MM.1S (cell line): ENCODE results near the gene KLF6.

Experiments used
- DNase-seq: peaks from one replicate; pipeline ENCODE4 v3.0.0-alpha.2; 2015
- H2AFZ ChIP-seq: fragments of 300-600 bp; sonication (generic); 2 replicates; pipeline ENCODE4 v1.6.0; 2016; ENCODE audit warnings: antibody characterized with exemption, low read length
- H3F3A ChIP-seq: fragments of 300-600 bp; sonication (generic); 2 replicates; pipeline ENCODE4 v1.6.1; 2016; ENCODE audit warnings: mild to moderate bottlenecking, antibody characterized with exemption, low read length, moderate library complexity, mixed read lengths; ENCODE audit not compliant: insufficient read depth
- H3K27ac ChIP-seq: fragments of 300-600 bp; sonication (generic); 2 replicates; pipeline ENCODE4 v1.5.1; 2016; ENCODE audit warnings: mild to moderate bottlenecking, low read length
- H3K27me3 ChIP-seq: fragments of 300-600 bp; sonication (generic); replicated peaks from 2 replicates; pipeline ENCODE4 v1.6.0; 2016; ENCODE audit warnings: low read length; ENCODE audit not compliant: insufficient read depth
- H3K36me3 ChIP-seq: fragments of 300-600 bp; sonication (generic); replicated peaks from 2 replicates; pipeline ENCODE4 v1.6.1; 2016; ENCODE audit warnings: mild to moderate bottlenecking, low read length, mixed read lengths; ENCODE audit not compliant: insufficient read depth
- H3K4me1 ChIP-seq: fragments of 300-600 bp; sonication (generic); 2 replicates; pipeline ENCODE4 v1.6.1; 2016; ENCODE audit warnings: low read length, mixed read lengths
- H3K4me2 ChIP-seq: fragments of 300-600 bp; sonication (generic); 2 replicates; pipeline ENCODE4 v1.6.0; 2016; ENCODE audit warnings: low read depth, low read length
- H3K4me3 ChIP-seq: fragments of 300-600 bp; sonication (generic); 2 replicates; pipeline ENCODE4 v1.5.1; 2016; ENCODE audit warnings: low read length, mixed read lengths
- H3K79me2 ChIP-seq: fragments of 300-600 bp; sonication (generic); 2 replicates; pipeline ENCODE4 v1.6.1; 2016; ENCODE audit warnings: mixed run types, low read length, mixed read lengths
- H3K9ac ChIP-seq: fragments of 300-600 bp; sonication (generic); 2 replicates; pipeline ENCODE4 v1.6.1; 2016; ENCODE audit warnings: low read length, mixed read lengths
- H3K9me2 ChIP-seq: fragments of 300-600 bp; sonication (generic); replicated peaks from 2 replicates; pipeline ENCODE4 v1.6.1; 2016; ENCODE audit warnings: mild to moderate bottlenecking, low read length, mixed read lengths; ENCODE audit not compliant: insufficient read depth
- H3K9me3 ChIP-seq: fragments of 300-600 bp; sonication (generic); replicated peaks from 2 replicates; pipeline ENCODE4 v1.6.1; 2016; ENCODE audit warnings: mild to moderate bottlenecking, low read length, mixed read lengths; ENCODE audit not compliant: insufficient read depth
- H4K20me1 ChIP-seq: fragments of 300-600 bp; sonication (generic); 2 replicates; pipeline ENCODE4 v1.6.1; 2016; ENCODE audit warnings: mild to moderate bottlenecking, low read length, moderate library complexity, mixed read lengths; ENCODE audit not compliant: insufficient read depth
- EZH2 ChIP-seq: fragments of 300-600 bp; sonication (generic); optimal IDR thresholded peaks from 2 replicates; pipeline ENCODE3; 2017; ENCODE audit warnings: low read depth, mild to moderate bottlenecking, antibody characterized with exemption, low read length, mixed read lengths
- EZH2phosphoT487 ChIP-seq: fragments of 300-600 bp; sonication (generic); IDR thresholded peaks from 2 replicates; pipeline ENCODE4 v1.6.1; 2018; ENCODE audit warnings: antibody characterized with exemption, low read length
- TF ChIP-seq, protein P1 (sequence below): fragments of 300-600 bp; sonication (generic); IDR thresholded peaks from 2 replicates; pipeline ENCODE4 v1.5.1; 2016; ENCODE audit warnings: antibody characterized with exemption, low read length, mixed read lengths

KLF6 gene

DNA sequence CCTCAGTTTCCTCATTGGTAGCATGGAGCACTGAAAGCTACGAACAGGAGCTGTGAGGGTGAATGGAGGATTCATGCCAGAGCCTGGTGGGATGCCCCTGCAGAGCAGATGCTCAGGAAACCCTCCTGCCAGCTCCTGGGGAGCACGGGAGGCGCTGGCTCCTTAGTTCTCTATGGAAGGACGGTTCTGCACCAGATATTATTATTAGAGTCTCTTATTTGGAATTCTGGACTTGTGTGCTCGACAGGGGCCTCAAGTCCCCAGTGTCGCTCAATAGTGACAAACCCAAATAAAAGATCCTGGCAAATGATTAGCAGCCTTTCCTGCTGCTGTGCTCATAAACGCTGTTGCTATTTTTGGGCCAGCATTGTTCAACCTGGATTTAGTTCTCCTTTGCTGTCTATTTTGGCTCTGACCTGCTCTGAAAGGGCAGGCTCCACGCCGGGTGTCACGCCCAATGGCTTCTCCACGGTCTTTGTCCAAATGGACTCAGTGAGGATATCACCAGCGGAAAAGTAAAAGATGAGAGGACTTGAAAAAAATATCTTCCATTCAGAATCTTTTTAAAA, 23.0 kb upstream of the KLF6 start:
- peaks cover 52% of the 10 kb centered on the region for H3K4me1 ChIP-seq
- no peak overlapping the region for H3K4me2 ChIP-seq
- H2AFZ ChIP-seq = no peak overlapping the region
- H4K20me1 ChIP-seq = no peaks in the 10 kb centered on the region
- no peaks in the 10 kb centered on the region for H3K9me3 ChIP-seq
- no peak for DNase-seq
- H3F3A ChIP-seq = peaks cover 44% of the 10 kb centered on the region
- TF ChIP-seq, protein P1, sequence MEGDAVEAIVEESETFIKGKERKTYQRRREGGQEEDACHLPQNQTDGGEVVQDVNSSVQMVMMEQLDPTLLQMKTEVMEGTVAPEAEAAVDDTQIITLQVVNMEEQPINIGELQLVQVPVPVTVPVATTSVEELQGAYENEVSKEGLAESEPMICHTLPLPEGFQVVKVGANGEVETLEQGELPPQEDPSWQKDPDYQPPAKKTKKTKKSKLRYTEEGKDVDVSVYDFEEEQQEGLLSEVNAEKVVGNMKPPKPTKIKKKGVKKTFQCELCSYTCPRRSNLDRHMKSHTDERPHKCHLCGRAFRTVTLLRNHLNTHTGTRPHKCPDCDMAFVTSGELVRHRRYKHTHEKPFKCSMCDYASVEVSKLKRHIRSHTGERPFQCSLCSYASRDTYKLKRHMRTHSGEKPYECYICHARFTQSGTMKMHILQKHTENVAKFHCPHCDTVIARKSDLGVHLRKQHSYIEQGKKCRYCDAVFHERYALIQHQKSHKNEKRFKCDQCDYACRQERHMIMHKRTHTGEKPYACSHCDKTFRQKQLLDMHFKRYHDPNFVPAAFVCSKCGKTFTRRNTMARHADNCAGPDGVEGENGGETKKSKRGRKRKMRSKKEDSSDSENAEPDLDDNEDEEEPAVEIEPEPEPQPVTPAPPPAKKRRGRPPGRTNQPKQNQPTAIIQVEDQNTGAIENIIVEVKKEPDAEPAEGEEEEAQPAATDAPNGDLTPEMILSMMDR = no peak
- TF ChIP-seq EZH2 (no peak), EZH2phosphoT487 (no peak)
- no peak overlapping the region for H3K9ac ChIP-seq
- H3K79me2 ChIP-seq = no peaks in the 10 kb centered on the region
- H3K9me2 ChIP-seq = no peaks in the 10 kb centered on the region
- no peaks in the 10 kb centered on the region for H3K27me3 ChIP-seq
- H3K4me3 ChIP-seq = no peak overlapping the region
- no peaks in the 10 kb centered on the region for H3K36me3 ChIP-seq
- H3K27ac ChIP-seq = no peak overlapping the region

DNA sequence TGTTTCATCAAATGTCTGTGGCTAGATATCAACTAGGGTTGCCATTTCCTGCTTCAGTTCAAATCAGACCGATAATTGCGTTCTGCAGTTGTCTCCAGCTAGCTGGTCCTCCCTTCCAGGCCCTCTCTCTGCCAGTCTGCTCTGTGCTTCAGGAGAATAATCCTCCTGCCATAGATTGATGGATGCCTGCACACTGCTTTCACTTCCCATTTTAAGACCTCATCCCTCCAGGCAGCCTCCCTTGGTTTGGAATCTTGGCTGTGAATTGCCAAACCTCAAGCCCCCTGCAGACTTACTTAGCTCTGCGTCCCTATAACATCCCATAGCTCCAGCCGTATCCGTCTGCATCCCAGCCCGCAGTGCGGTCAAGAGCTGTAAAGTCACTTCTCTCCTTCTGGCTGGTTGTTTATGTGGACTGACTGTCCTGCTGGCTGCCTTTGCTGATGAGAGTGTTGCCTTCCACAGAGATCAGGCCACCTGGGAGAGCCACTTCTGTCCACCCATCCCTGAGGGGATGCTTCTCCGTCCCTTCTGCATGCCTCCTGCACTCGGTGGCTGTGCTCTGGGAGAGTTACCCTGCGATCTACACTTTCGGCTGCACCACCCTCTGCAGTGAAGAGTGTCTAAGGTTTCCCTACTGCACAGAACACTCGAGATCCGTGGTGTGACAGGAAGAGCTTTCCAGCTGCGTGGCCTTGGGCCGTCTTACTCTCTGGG, 22.4 kb upstream of the KLF6 start:
- peaks cover 52% of the 10 kb centered on the region for H3K4me1 ChIP-seq
- H3K9me2 ChIP-seq = no peaks in the 10 kb centered on the region
- H3K27ac ChIP-seq = peak overlapping the region; percentile 98; the same call in 1 of the 2 replicates
- H3F3A ChIP-seq = peaks cover 44% of the 10 kb centered on the region
- H3K27me3 ChIP-seq = no peaks in the 10 kb centered on the region
- H3K4me3 ChIP-seq = no peak overlapping the region
- no peaks in the 10 kb centered on the region for H4K20me1 ChIP-seq
- TF ChIP-seq EZH2phosphoT487 = no peak
- TF ChIP-seq, protein P1 = no peak
- TF ChIP-seq EZH2 = no peak
- DNase-seq = no peak
- H2AFZ ChIP-seq = no peak overlapping the region
- no peak overlapping the region for H3K9ac ChIP-seq
- no peaks in the 10 kb centered on the region for H3K36me3 ChIP-seq
- H3K9me3 ChIP-seq = no peaks in the 10 kb centered on the region
- H3K79me2 ChIP-seq = no peaks in the 10 kb centered on the region
- H3K4me2 ChIP-seq = peak overlapping the region; percentile 92

DNA sequence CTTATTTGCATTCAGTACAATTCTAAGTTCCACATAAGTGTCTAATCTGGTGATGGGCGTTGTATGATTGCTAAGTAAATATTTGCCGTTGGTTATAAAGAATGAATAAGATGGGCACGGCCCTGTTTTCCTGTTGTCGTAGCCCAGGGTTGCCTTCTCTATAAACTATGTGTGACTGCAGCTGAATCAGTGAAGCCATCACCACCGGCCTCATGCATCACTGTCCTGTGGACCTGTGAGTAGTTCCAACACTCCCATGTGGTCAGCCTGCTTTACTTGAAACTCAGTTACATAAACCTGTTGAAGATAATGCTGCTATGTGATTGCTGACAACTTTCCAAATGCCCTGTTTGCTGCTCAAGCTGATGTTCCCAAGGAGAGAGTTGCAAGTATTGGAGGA, 21.6 kb upstream of the KLF6 start:
- Histone ChIP-seq H3K4me2 (peak overlapping the region; percentile 92), H3K27me3 (no peaks in the 10 kb centered on the region), H3K9me3 (no peaks in the 10 kb centered on the region), H3K36me3 (no peaks in the 10 kb centered on the region), H3K4me3 (0 out of 2 replicates have a peak overlapping the region, but pooled peaks have one; percentile 6), H3F3A (peaks cover 41% of the 10 kb centered on the region), H2AFZ (no peak overlapping the region), H3K79me2 (no peaks in the 10 kb centered on the region), H3K27ac (peak overlapping the region; percentile 98), H3K4me1 (peaks cover 47% of the 10 kb centered on the region), H3K9ac (peak overlapping the region; percentile 95), H3K9me2 (no peaks in the 10 kb centered on the region), H4K20me1 (no peaks in the 10 kb centered on the region)
- TF ChIP-seq EZH2 (no peak), EZH2phosphoT487 (no peak)
- TF ChIP-seq, protein P1 = no peak
- no peak for DNase-seq
